SK-N-SH (cell line): ENCODE data around the gene GPSM3. TPM values are rescaled to one million over a fixed set of nuclear protein-coding genes. Genes with fewer than 3 reads are reported as not detected.
A peak's percentile ranks its signal among the peaks of the same experiment; 100 is the strongest.

Experiments used
- CTCF ChIA-PET: fragments of 300-600, 350-600 bp; formaldehyde crosslinking; extraction: SDS; loops from one replicate; lab custom pipeline; 2021; lab: Yijun Ruan, JAX
- POLR2A ChIA-PET: fragments of 350-600 bp; sonication (Branson Sonifier 250); formaldehyde crosslinking; extraction: SDS; loops from one replicate; lab custom pipeline; 2020; ENCODE audit warnings: antibody characterized with exemption, inconsistent platforms; lab: Yijun Ruan, JAX
- DNase-seq: peaks from one replicate; pipeline ENCODE4 v3.0.0; 2012
- H2AFZ ChIP-seq: fragments of 200-600 bp; sonication (generic); 2 replicates; pipeline ENCODE4 v1.8.1; 2016; ENCODE audit warnings: antibody characterized with exemption, mild to moderate bottlenecking, low read depth
- H3F3A ChIP-seq: fragments of 200-600 bp; sonication (generic); replicated peaks from 2 replicates; pipeline ENCODE3; 2016; ENCODE audit warnings: antibody characterized with exemption, mild to moderate bottlenecking; ENCODE audit not compliant: insufficient read depth
- H3K27ac ChIP-seq, 2 experiments: fragments of 200-500 bp in 1 of 2; fragments of 200-600 bp in 1 of 2; sonication (Bioruptor generic) in 1 of 2; sonication (generic), shearing (Covaris generic) in 1 of 2; 2 replicates each; pipeline versions ENCODE4 v1.5.1 to v1.6.1; 2014 to 2016; ENCODE audit warnings: low read depth in 2 of 2, inconsistent platforms in 1 of 2, low read length in 1 of 2, mild to moderate bottlenecking in 1 of 2, mixed read lengths in 1 of 2
- H3K27me3 ChIP-seq: fragments of 200-600 bp; sonication (generic), shearing (Covaris generic); 2 replicates; pipeline ENCODE4 v1.6.1; 2016; ENCODE audit warnings: mixed run types; ENCODE audit not compliant: insufficient read depth
- H3K36me3 ChIP-seq, 2 experiments: fragments of 200-500 bp in 1 of 2; fragments of 200-600 bp in 1 of 2; sonication (Bioruptor generic) in 1 of 2; sonication (generic) in 1 of 2; replicated peaks in 1 of 2; 2 replicates each; pipeline versions ENCODE3 to v1.5.1; 2014 to 2016; ENCODE audit warnings: low read length in 1 of 2, mild to moderate bottlenecking in 1 of 2; ENCODE audit not compliant: insufficient read depth in 2 of 2, control insufficient read depth in 1 of 2
- H3K4me1 ChIP-seq, 2 experiments: fragments of 200-500 bp in 1 of 2; fragments of 200-600 bp in 1 of 2; sonication (Bioruptor generic) in 1 of 2; sonication (generic), shearing (Covaris generic) in 1 of 2; 2 replicates each; pipeline versions ENCODE4 v1.5.1 to v1.6.1; 2014 to 2016; ENCODE audit warnings: low read depth in 1 of 2, low read length in 1 of 2, mixed run types in 1 of 2; ENCODE audit not compliant: insufficient read depth in 2 of 2, control insufficient read depth in 1 of 2
- H3K4me2 ChIP-seq: fragments of 200-600 bp; sonication (generic), shearing (Covaris generic); 2 replicates; pipeline ENCODE4 v1.6.1; 2017; ENCODE audit warnings: mixed run types
- H3K4me3 ChIP-seq, 2 experiments: fragments of 200-500 bp in 1 of 2; fragments of 200-600 bp in 1 of 2; sonication (Bioruptor generic) in 1 of 2; sonication (generic), shearing (Covaris generic) in 1 of 2; 2 replicates each; pipeline versions ENCODE4 v1.5.1 to v1.8.1; 2014 to 2016; ENCODE audit warnings: low read depth in 2 of 2, inconsistent platforms in 1 of 2, low read length in 1 of 2, mild to moderate bottlenecking in 1 of 2, mixed read lengths in 1 of 2, moderate library complexity in 1 of 2
- H3K79me2 ChIP-seq: fragments of 200-600 bp; sonication (generic); 2 replicates; pipeline ENCODE4 v1.8.1; 2017; ENCODE audit warnings: mild to moderate bottlenecking; ENCODE audit not compliant: insufficient read depth
- H3K9ac ChIP-seq: fragments of 200-600 bp; sonication (generic); 2 replicates; pipeline ENCODE4 v1.6.1; 2017; ENCODE audit warnings: mixed run types
- H3K9me2 ChIP-seq: fragments of 200-600 bp; sonication (generic); 2 replicates; pipeline ENCODE4 v1.6.1; 2017; ENCODE audit warnings: mixed run types
- H3K9me3 ChIP-seq: fragments of 200-600 bp; sonication (generic); 2 replicates; pipeline ENCODE4 v1.6.1; 2017; ENCODE audit warnings: mixed run types, mild to moderate bottlenecking, moderate library complexity
- H4K20me1 ChIP-seq: fragments of 200-600 bp; sonication (generic); 2 replicates; pipeline ENCODE4 v1.6.1; 2017; ENCODE audit warnings: mild to moderate bottlenecking, mixed run types; ENCODE audit not compliant: insufficient read depth
- CHD2 ChIP-seq: fragments of 150-350 bp; IDR thresholded peaks from 2 replicates; pipeline ENCODE4 v1.6.1; 2018; ENCODE audit warnings: low read length; ENCODE audit not compliant: partially characterized antibody
- EP300 ChIP-seq, 2 experiments: IDR thresholded peaks; 2 replicates each; pipeline versions ENCODE4 v1.4.0 to v1.6.1; 2012; ENCODE audit warnings: borderline replicate concordance in 1 of 2, low read depth in 1 of 2, low read length in 1 of 2
- EZH2phosphoT487 ChIP-seq: fragments of 200-600 bp; sonication (generic); IDR thresholded peaks from 2 replicates; pipeline ENCODE4 v1.6.1; 2017; ENCODE audit warnings: low read depth, mixed run types, mild to moderate bottlenecking, antibody characterized with exemption, moderate library complexity, borderline replicate concordance
- FOSL2 ChIP-seq: IDR thresholded peaks from 2 replicates; pipeline ENCODE4 v1.4.0; 2012; ENCODE audit warnings: low read depth, mild to moderate bottlenecking, moderate library complexity, borderline replicate concordance
- GABPA ChIP-seq: IDR thresholded peaks from 2 replicates; pipeline ENCODE4 v1.4.0; 2012; ENCODE audit warnings: low read depth, mild to moderate bottlenecking
- GATA2 ChIP-seq: sonication (generic); formaldehyde crosslinking; IDR thresholded peaks from 2 replicates; pipeline ENCODE4 v1.5.0; 2020; ENCODE audit warnings: mild to moderate bottlenecking, missing genetic modification reagents
- JUND ChIP-seq: IDR thresholded peaks from 2 replicates; pipeline ENCODE4 v1.4.0; 2012
- MXI1 ChIP-seq: IDR thresholded peaks from 2 replicates; pipeline ENCODE4 v1.6.1; 2012; ENCODE audit warnings: mild to moderate bottlenecking, low read depth, low read length, improper control_type of control experiment
- NFIC ChIP-seq: IDR thresholded peaks from 2 replicates; pipeline ENCODE4 v1.4.0; 2012; ENCODE audit warnings: borderline replicate concordance
- NRF1 ChIP-seq: IDR thresholded peaks from 2 replicates; pipeline ENCODE4 v1.6.1; 2012; ENCODE audit warnings: low read depth, mild to moderate bottlenecking, low read length
- POLR2AphosphoS5 ChIP-seq: IDR thresholded peaks from 2 replicates; pipeline ENCODE4 v1.6.1; 2012; ENCODE audit warnings: low read depth, low read length
- RCOR1 ChIP-seq: fragments of 150-350 bp; IDR thresholded peaks from 2 replicates; pipeline ENCODE4 v1.6.1; 2017; ENCODE audit warnings: antibody characterized with exemption, low read length
- RFX5 ChIP-seq: IDR thresholded peaks from 2 replicates; pipeline ENCODE4 v1.6.1; 2012; ENCODE audit warnings: mild to moderate bottlenecking, improper control_type of control experiment, low read length
- TCF12 ChIP-seq: IDR thresholded peaks from 2 replicates; pipeline ENCODE4 v1.4.0; 2012
- TEAD4 ChIP-seq: IDR thresholded peaks from 2 replicates; pipeline ENCODE4 v1.4.0; 2012; ENCODE audit warnings: mild to moderate bottlenecking, borderline replicate concordance; ENCODE audit not compliant: insufficient read depth
- USF1 ChIP-seq: IDR thresholded peaks from 2 replicates; pipeline ENCODE4 v1.4.0; 2012; ENCODE audit warnings: low read depth, borderline replicate concordance
- YY1 ChIP-seq: IDR thresholded peaks from 2 replicates; pipeline ENCODE4 v1.4.0; 2012; ENCODE audit warnings: low read depth, mild to moderate bottlenecking
- WGBS: methylation state at CpG from one replicate; pipeline ENCODE4 v1.1.6; 2017; ENCODE audit warnings: low lambda C conversion rate; 5-methylcytosine and 5-hydroxymethylcytosine counted together
- polyA plus RNA-seq, 3 experiments: library from polyadenylated mRNA; depleted of rRNA; stranded (reverse); fragments of >200 nt; gene quantifications; 2 replicates each; pipeline ENCODE4 v1.2.3, GENCODE V29; 2012

The GPSM3 gene
- polyA plus RNA-seq, 1 of the 3 experiments (the other 2 are of a cell fraction) = 1.5 TPM

- no peaks in the 10 kb centered on the region for H4K20me1 ChIP-seq
- no peak for DNase-seq
- no peak overlapping the region for H3K9ac ChIP-seq
- no peaks in the 10 kb centered on the region for H3K27me3 ChIP-seq
- no peak overlapping the region for H2AFZ ChIP-seq
- H3K9me3 ChIP-seq = no peaks in the 10 kb centered on the region
- peaks cover 8% of the 10 kb centered on the region for H3F3A ChIP-seq
- 78% methylated on average over 10 of the region's 10 CpGs for WGBS
- no peak overlapping the region for H3K27ac ChIP-seq
- CTCF ChIA-PET = interaction anchor here (0.8 to 1.0 kb wide), 3 partner anchors 15 to 62 kb away, joined by 3 read pairs; no protein-coding TSS in a partner anchor
- H3K9me2 ChIP-seq = no peaks in the 10 kb centered on the region
- H3K79me2 ChIP-seq = peaks cover 22% of the 10 kb centered on the region
- H3K36me3 ChIP-seq = peaks cover 9 to 27% of the 10 kb centered on the region in 2 experiments
- POLR2A ChIA-PET = interaction anchor here (1.5 to 4.1 kb wide), 2 partner anchors 10 to 16 kb away, joined by 6 to 22 read pairs; partner anchors contain the start of gene PBX2
- no peak overlapping the region for H3K4me3 ChIP-seq
- H3K4me1 ChIP-seq = peaks cover 12 to 27% of the 10 kb centered on the region in 2 experiments; a peak in 3 of 4 replicates
- TF ChIP-seq EZH2phosphoT487 (no peak), RFX5 (no peak), FOSL2 (no peak), TEAD4 (no peak), RCOR1 (no peak), CHD2 (no peak), EP300 (IDR thresholded peaks at IDR 0.05; ENCODE audit: borderline replicate concordance in 1 of 2, low read depth in 1 of 2, low read length in 1 of 2) (no peak), MXI1 (no peak), GATA2 (CRISPR knock-in tag) (no peak), NRF1 (no peak), USF1 (no peak), NFIC (no peak), POLR2AphosphoS5 (no peak), JUND (no peak), GABPA (no peak), YY1 (no peak), TCF12 (no peak)
- H3K4me2 ChIP-seq = peak overlapping the region; percentile 100; the same call in 1 of the 2 replicates
These were observed 12.6 kb downstream of the GPSM3 start for GRCh38 chr6:32179766-32180405.
